Stimulated activated CD4-positive, alpha-beta T cell treated with anti-CD3 and anti-CD28 coated beads, TNF-alpha, amount 100 ng/mL, for 48 hours (primary cell): ENCODE data around the gene GRAMD4.

Source experiments
- DNase-seq, 3 donors: peaks; one replicate each; pipeline ENCODE4 v3.0.0-alpha.2; 2020; ENCODE audit warnings: low read depth in 3 of 3

The GRAMD4 gene

GRCh38 chr22:46619830-46620501 is at the start of gene GRAMD4:
GRAMD4 (plus strand) TSS chr22:46620386; CDS start chr22:46626800, 6,414 bp downstream.
- DNase-seq = no peak

- no peak for DNase-seq
Observed at GRCh38 chr22:46571642-46572250, 48.4 kb upstream of the GRAMD4 start.

GRCh38 chr22:46572911-46573780 is 47.0 kb upstream of the GRAMD4 start:
- no peak for DNase-seq

GRCh38 chr22:46573781-46574437 is 46.3 kb upstream of the GRAMD4 start:
- DNase-seq = no peak

GRCh38 chr22:46574438-46574992 is 45.7 kb upstream of the GRAMD4 start:
- no peak for DNase-seq

GRCh38 chr22:46574993-46575910 is 44.9 kb upstream of the GRAMD4 start:
- no peak for DNase-seq

GRCh38 chr22:46575911-46576555 is 44.2 kb upstream of the GRAMD4 start:
- no peak for DNase-seq

- DNase-seq = peak in 1 of 3 donors; percentile 31
Observed at GRCh38 chr22:46576556-46577367, 43.4 kb upstream of the GRAMD4 start.

- DNase-seq = no peak
Observed at GRCh38 chr22:46577368-46578249, 42.6 kb upstream of the GRAMD4 start.

GRCh38 chr22:46578251-46578823 is 41.8 kb upstream of the GRAMD4 start:
- no peak for DNase-seq

GRCh38 chr22:46578824-46579561 is 41.2 kb upstream of the GRAMD4 start:
- DNase-seq = no peak

GRCh38 chr22:46579751-46580449 is 40.3 kb upstream of the GRAMD4 start:
- no peak for DNase-seq

GRCh38 chr22:46580940-46581537 is 39.1 kb upstream of the GRAMD4 start:
- DNase-seq = no peak

- no peak for DNase-seq
Observed at GRCh38 chr22:46581538-46582244, 38.5 kb upstream of the GRAMD4 start.

- DNase-seq = no peak
Observed at GRCh38 chr22:46582281-46582933, 37.8 kb upstream of the GRAMD4 start.
